K562 (cell line): ENCODE results near the gene SPNS1. TPM values are rescaled to one million over a fixed set of nuclear protein-coding genes. Genes with fewer than 3 reads are reported as not detected.
A peak's percentile ranks its signal among the peaks of the same experiment; 100 is the strongest.

Experiments used
- ARID1B ChIP-seq: fragments of 450-650 bp; IDR thresholded peaks from 2 replicates; pipeline ENCODE4 v1.6.1; 2016; ENCODE audit warnings: antibody characterized with exemption, mild to moderate bottlenecking, inconsistent platforms
- CBX2 ChIP-seq: fragments of 200-600 bp; sonication (generic); IDR thresholded peaks from one replicate; pipeline ENCODE4 v1.6.1; 2012; ENCODE audit warnings: mild to moderate bottlenecking, low read length, inconsistent platforms; ENCODE audit not compliant: insufficient read depth, poor library complexity, severe bottlenecking
- EHMT2 ChIP-seq: fragments of 450-650 bp; IDR thresholded peaks from 2 replicates; pipeline ENCODE4 v1.6.1; 2018; ENCODE audit warnings: antibody characterized with exemption
- ELF2 ChIP-seq: fragments of 250-450 bp; sonication (Bioruptor Pico); IDR thresholded peaks from 2 replicates; pipeline ENCODE4 v1.5.0; 2021; ENCODE audit warnings: mild to moderate bottlenecking
- ETS2 ChIP-seq: IDR thresholded peaks from 2 replicates; pipeline ENCODE4 v1.6.1; 2016; ENCODE audit warnings: borderline replicate concordance, missing genetic modification characterization, mild to moderate bottlenecking, moderate library complexity, missing compliant biosample characterization; ENCODE audit not compliant: poor library complexity, severe bottlenecking
- GABPB1 ChIP-seq: sonication (generic); formaldehyde crosslinking; IDR thresholded peaks from 2 replicates; pipeline ENCODE4 v1.8.0; 2022; ENCODE audit warnings: mild to moderate bottlenecking, missing genetic modification reagents
- MBD1 ChIP-seq: fragments of 250-450 bp; sonication (Bioruptor Pico); IDR thresholded peaks from 2 replicates; pipeline ENCODE4 v1.8.0; 2022; ENCODE audit warnings: inconsistent platforms
- MYBL2 ChIP-seq, 2 experiments: fragments of 450-650 bp in 1 of 2; sonication (generic) in 1 of 2; formaldehyde crosslinking in 1 of 2; IDR thresholded peaks; 2 replicates each; pipeline versions ENCODE4 v1.6.1 to v1.8.1; 2017 to 2022; ENCODE audit warnings: borderline replicate concordance in 1 of 2, inconsistent platforms in 1 of 2, low read depth in 1 of 2, mild to moderate bottlenecking in 1 of 2, missing genetic modification reagents in 1 of 2, moderate library complexity in 1 of 2
- NFATC3 ChIP-seq: fragments of 450-650 bp; IDR thresholded peaks from 2 replicates; pipeline ENCODE4 v1.6.1; 2017; ENCODE audit warnings: mild to moderate bottlenecking
- NRF1 ChIP-seq, 2 experiments: fragments of 450-650 bp; IDR thresholded peaks in 1 of 2; conservative IDR thresholded peaks in 1 of 2; 2 replicates each; pipeline ENCODE4 v1.6.1; 2014; ENCODE audit warnings: mild to moderate bottlenecking in 2 of 2
- PHF20 ChIP-seq: fragments of 450-650 bp; IDR thresholded peaks from 2 replicates; pipeline ENCODE4 v1.6.1; 2018; ENCODE audit not compliant: partially characterized antibody
- SMARCB1 ChIP-seq: IDR thresholded peaks from 2 replicates; pipeline ENCODE4 v1.6.1; 2011; ENCODE audit warnings: improper control_type of control experiment, low read depth; ENCODE audit not compliant: insufficient read length
- STAT5A ChIP-seq: IDR thresholded peaks from 2 replicates; pipeline ENCODE4 v1.6.1; 2012; ENCODE audit warnings: low read length, inconsistent platforms, borderline replicate concordance
- TAL1 ChIP-seq: fragments of 450-650 bp; IDR thresholded peaks from 2 replicates; pipeline ENCODE4 v1.6.1; 2016; ENCODE audit warnings: mild to moderate bottlenecking
- ZBTB1 ChIP-seq: sonication (generic); formaldehyde crosslinking; IDR thresholded peaks from 2 replicates; pipeline ENCODE4 v1.8.1; 2023; ENCODE audit warnings: missing genetic modification reagents, low read depth, mild to moderate bottlenecking, borderline replicate concordance
- ZHX1 ChIP-seq: fragments of 150-350 bp; conservative IDR thresholded peaks from 2 replicates; pipeline ENCODE4 v1.6.1; 2014; ENCODE audit warnings: low read length
- ZNF143 ChIP-seq: sonication (generic); formaldehyde crosslinking; IDR thresholded peaks from 2 replicates; pipeline ENCODE4 v1.9.0; 2022; ENCODE audit warnings: mild to moderate bottlenecking, missing genetic modification reagents
- ZNF561 ChIP-seq: fragments of 450-650 bp; formaldehyde crosslinking; conservative IDR thresholded peaks from 2 replicates; pipeline ENCODE4 v1.4.0; 2020; ENCODE audit warnings: mild to moderate bottlenecking, moderate library complexity
- ZNF586 ChIP-seq: fragments of 450-650 bp; formaldehyde crosslinking; conservative IDR thresholded peaks from 2 replicates; pipeline ENCODE4 v1.4.0; 2020; ENCODE audit warnings: mild to moderate bottlenecking, moderate library complexity
- polyA plus RNA-seq, 8 experiments: library from polyadenylated mRNA; depleted of rRNA in 4 of 8; stranded (reverse) in 5 of 8; unstranded in 3 of 8; fragments of >200 nt; fragmentation: Nextera tagmentation in 2 of 8; fragmentation: Illumina TruSeq in 1 of 8; extraction: Ambion mirVana in 2 of 8; extraction: Trizol in 1 of 8; gene quantifications; 2 replicates each; pipeline versions ENCODE4 v1.2.1 to v1.2.3, GENCODE V29; 2011 to 2014; ENCODE audit warnings: inconsistent platforms in 1 of 8, missing spikeins in 1 of 8
- total RNA-seq, 7 experiments: library from RNA; depleted of rRNA in 6 of 7; stranded (reverse); fragments of >200 nt in 6 of 7; fragmentation: Illumina TruSeq in 2 of 7; extraction: Trizol in 2 of 7; gene quantifications; 2 replicates each; pipeline versions ENCODE4 v1.2.1 to v1.2.3, GENCODE V29; 2011 to 2021; ENCODE audit warnings: low replicate concordance in 1 of 7
- TF ChIP-seq, protein P1 (sequence below), 2 experiments: fragments of 450-650 bp in 1 of 2; sonication (generic) in 1 of 2; formaldehyde crosslinking in 1 of 2; IDR thresholded peaks in 1 of 2; conservative IDR thresholded peaks in 1 of 2; 2 replicates each; pipeline versions ENCODE4 v1.6.1 to v1.8.1; 2016 to 2023; ENCODE audit warnings: mild to moderate bottlenecking in 2 of 2, moderate library complexity in 2 of 2, inconsistent platforms in 1 of 2, missing genetic modification reagents in 1 of 2
- TF ChIP-seq, protein P2 (sequence below): sonication (generic); formaldehyde crosslinking; IDR thresholded peaks from 2 replicates; pipeline ENCODE4 v1.8.1; 2023; ENCODE audit warnings: mild to moderate bottlenecking, missing genetic modification reagents

Gene SPNS1
- total and polyA plus RNA-seq, 9 of the 15 experiments (the other 6 are each of a cell fraction or from before 2014, with no cell fraction given): 0.58 to 64.9 (median 13.7) TPM

GRCh38 chr16:28950648-28951409 lies 23.7 kb upstream of the SPNS1 start, which contains the start of gene NFATC2IP (continued):
- TF ChIP-seq MBD1 (CRISPR knock-in tag): no peak
- no peak for TF ChIP-seq ZBTB1 (CRISPR knock-in tag)
- TF ChIP-seq PHF20: peak; percentile 57
- TF ChIP-seq, protein P1, sequence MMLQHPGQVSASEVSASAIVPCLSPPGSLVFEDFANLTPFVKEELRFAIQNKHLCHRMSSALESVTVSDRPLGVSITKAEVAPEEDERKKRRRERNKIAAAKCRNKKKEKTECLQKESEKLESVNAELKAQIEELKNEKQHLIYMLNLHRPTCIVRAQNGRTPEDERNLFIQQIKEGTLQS (IDR thresholded peaks at IDR 0.05): no peak
- TF ChIP-seq, protein P1 (CRISPR knock-in tag; conservative IDR thresholded peaks at IDR 0.05): peak; percentile 59; the same call in 1 of the 2 replicates
- TF ChIP-seq GABPB1 (CRISPR knock-in tag): peak; percentile 92
- no peak for TF ChIP-seq ZHX1
- TF ChIP-seq MYBL2 (IDR thresholded peaks at IDR 0.05; ENCODE audit: low read depth): no peak
- TF ChIP-seq MYBL2 (CRISPR knock-in tag; IDR thresholded peaks at IDR 0.05; ENCODE audit: borderline replicate concordance): no peak
- no peak for TF ChIP-seq ZNF586
- no peak for TF ChIP-seq STAT5A
- TF ChIP-seq NFATC3: no peak
- TF ChIP-seq NRF1 (conservative IDR thresholded peaks at IDR 0.05 in 1 of 2, IDR thresholded peaks at IDR 0.05 in 1 of 2): peak; percentile 64 to 76
- no peak for TF ChIP-seq ZNF561 (CRISPR knock-in tag)
- no peak for TF ChIP-seq TAL1
- TF ChIP-seq ZNF143 (CRISPR knock-in tag): peak; percentile 95
- no peak for TF ChIP-seq EHMT2
- TF ChIP-seq ELF2 (CRISPR knock-in tag): no peak; the same call in 1 of the 2 replicates
- no peak for TF ChIP-seq ARID1B
- TF ChIP-seq, protein P2, sequence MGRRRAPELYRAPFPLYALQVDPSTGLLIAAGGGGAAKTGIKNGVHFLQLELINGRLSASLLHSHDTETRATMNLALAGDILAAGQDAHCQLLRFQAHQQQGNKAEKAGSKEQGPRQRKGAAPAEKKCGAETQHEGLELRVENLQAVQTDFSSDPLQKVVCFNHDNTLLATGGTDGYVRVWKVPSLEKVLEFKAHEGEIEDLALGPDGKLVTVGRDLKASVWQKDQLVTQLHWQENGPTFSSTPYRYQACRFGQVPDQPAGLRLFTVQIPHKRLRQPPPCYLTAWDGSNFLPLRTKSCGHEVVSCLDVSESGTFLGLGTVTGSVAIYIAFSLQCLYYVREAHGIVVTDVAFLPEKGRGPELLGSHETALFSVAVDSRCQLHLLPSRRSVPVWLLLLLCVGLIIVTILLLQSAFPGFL (CRISPR knock-in tag): no peak
- no peak for TF ChIP-seq SMARCB1
- TF ChIP-seq ETS2 (tag): no peak
- TF ChIP-seq CBX2: no peak
